Limb (tissue), 2 donors: ENCODE data around the gene LST1.
"Not testable (repeated sequence)": the region's sequence is repeated elsewhere in the genome, so short reads cannot be mapped to it uniquely, and the experiment has no call there.

ENCODE experiments used
- DNase-seq, 2 donors: peaks; one replicate each; pipeline ENCODE4 v3.0.0-alpha.2; 2016; ENCODE audit errors: extremely low spot score in 2 of 2

Gene LST1

GRCh38 chr6:31580807-31581433, 5.2 kb upstream of the LST1 start:
- peak; percentile 85 to 93 for DNase-seq

- DNase-seq: peak in 1 of 2 donors; percentile 45
These were observed 4.4 kb upstream of the LST1 start for GRCh38 chr6:31581434-31582229.

GRCh38 chr6:31582230-31582643, 3.8 kb upstream of the LST1 start, which contains the start of gene LTB:
LTB (minus strand) TSS chr6:31582424; CDS start chr6:31582417, 7 bp downstream.
- DNase-seq: no peak

- DNase-seq: no peak
These were observed 586 bp upstream of the LST1 start for GRCh38 chr6:31585491-31585890.

GRCh38 chr6:31586599-31587281, 663 bp downstream of the LST1 start:
- DNase-seq: no peak

GRCh38 chr6:31587791-31588777, 2.0 kb downstream of the LST1 start:
- DNase-seq: peak in 1 of 2 donors; percentile 42

- DNase-seq: no peak
These were observed 3.0 kb downstream of the LST1 start for GRCh38 chr6:31588871-31589650.

- DNase-seq: not testable (repeated sequence)
These were observed 4.6 kb downstream of the LST1 start for GRCh38 chr6:31590691-31591090.

GRCh38 chr6:31592396-31592771, 6.3 kb downstream of the LST1 start:
- no peak for DNase-seq

GRCh38 chr6:31597006-31597405, 10.9 kb downstream of the LST1 start:
- no peak for DNase-seq

- DNase-seq: no peak
These were observed 21.2 kb downstream of the LST1 start for GRCh38 chr6:31607317-31607716.

- no peak for DNase-seq
These were observed 23.7 kb downstream of the LST1 start for GRCh38 chr6:31609519-31610406.

- no peak for DNase-seq
These were observed 24.9 kb downstream of the LST1 start for GRCh38 chr6:31610968-31611367.

GRCh38 chr6:31614075-31614619, 28.1 kb downstream of the LST1 start:
- no peak for DNase-seq

- no peak for DNase-seq
These were observed 28.9 kb downstream of the LST1 start, which contains the start of gene AIF1 for GRCh38 chr6:31614684-31615578. AIF1 (plus strand) TSS chr6:31615234; CDS start chr6:31615330, 96 bp downstream.

GRCh38 chr6:31615748-31616147, 29.7 kb downstream of the LST1 start:
- no peak for DNase-seq

- no peak for DNase-seq
These were observed 30.9 kb downstream of the LST1 start for GRCh38 chr6:31617010-31617409.
